Esophagus (tissue), 2 donors: ENCODE measurements around the gene USP17L20. TPM values are rescaled to one million over a fixed set of nuclear protein-coding genes. Genes with fewer than 3 reads are reported as not detected.
"Not testable (repeated sequence)": the region's sequence is repeated elsewhere in the genome, so short reads cannot be mapped to it uniquely, and the experiment has no call there.

ENCODE experiments used
- H3K27ac ChIP-seq, 2 donors: one replicate each; pipeline ENCODE4 v1.5.1; 2013; ENCODE audit warnings: low read depth in 2 of 2, mild to moderate bottlenecking in 2 of 2, inconsistent platforms in 1 of 2, low read length in 1 of 2, moderate library complexity in 1 of 2
- H3K27me3 ChIP-seq, 2 donors: one replicate each; pipeline ENCODE4 v1.6.1; 2013; ENCODE audit warnings: low read length in 2 of 2, control low read depth in 1 of 2, mild to moderate bottlenecking in 1 of 2; ENCODE audit not compliant: insufficient read depth in 2 of 2, control insufficient read depth in 1 of 2
- H3K36me3 ChIP-seq, 2 donors: one replicate each; pipeline ENCODE4 v1.6.1; 2013; ENCODE audit warnings: low read length in 1 of 2; ENCODE audit not compliant: control insufficient read depth in 2 of 2, insufficient read depth in 2 of 2
- H3K4me1 ChIP-seq, 2 donors: one replicate each; pipeline ENCODE4 v1.6.1; 2013; ENCODE audit warnings: low read length in 1 of 2; ENCODE audit not compliant: control insufficient read depth in 2 of 2, insufficient read depth in 2 of 2
- H3K4me3 ChIP-seq, 2 donors: one replicate each; pipeline ENCODE4 v1.5.1; 2013; ENCODE audit warnings: low read length in 2 of 2, mild to moderate bottlenecking in 2 of 2, low read depth in 1 of 2, moderate library complexity in 1 of 2
- H3K9me3 ChIP-seq, 2 donors: one replicate each; pipeline ENCODE4 v1.6.1; 2013; ENCODE audit warnings: mild to moderate bottlenecking in 2 of 2, low read depth in 1 of 2, low read length in 1 of 2, moderate library complexity in 1 of 2; ENCODE audit not compliant: control insufficient read depth in 2 of 2, insufficient read depth in 1 of 2
- WGBS, 2 donors: extraction: QIAGEN DNeasy Blood & Tissue Kit; methylation state at CpG; one replicate each; pipeline ENCODE4 v1.1.7; 2013; 5-methylcytosine and 5-hydroxymethylcytosine counted together
- polyA plus RNA-seq, 2 donors: library from polyadenylated mRNA; stranded (reverse); fragments of 200-250 nt; gene quantifications; one replicate each; pipeline ENCODE4 v1.2.3, GENCODE V29; 2013
- donor health status: healthy with polysubstance abuse.
- donor health status: Bipolar disorder and iron deficiency.

Gene USP17L20, protein sequence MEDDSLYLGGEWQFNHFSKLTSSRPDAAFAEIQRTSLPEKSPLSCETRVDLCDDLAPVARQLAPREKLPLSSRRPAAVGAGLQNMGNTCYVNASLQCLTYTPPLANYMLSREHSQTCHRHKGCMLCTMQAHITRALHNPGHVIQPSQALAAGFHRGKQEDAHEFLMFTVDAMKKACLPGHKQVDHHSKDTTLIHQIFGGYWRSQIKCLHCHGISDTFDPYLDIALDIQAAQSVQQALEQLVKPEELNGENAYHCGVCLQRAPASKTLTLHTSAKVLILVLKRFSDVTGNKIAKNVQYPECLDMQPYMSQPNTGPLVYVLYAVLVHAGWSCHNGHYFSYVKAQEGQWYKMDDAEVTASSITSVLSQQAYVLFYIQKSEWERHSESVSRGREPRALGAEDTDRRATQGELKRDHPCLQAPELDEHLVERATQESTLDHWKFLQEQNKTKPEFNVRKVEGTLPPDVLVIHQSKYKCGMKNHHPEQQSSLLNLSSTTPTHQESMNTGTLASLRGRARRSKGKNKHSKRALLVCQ
- not detected for polyA plus RNA-seq

DNA sequence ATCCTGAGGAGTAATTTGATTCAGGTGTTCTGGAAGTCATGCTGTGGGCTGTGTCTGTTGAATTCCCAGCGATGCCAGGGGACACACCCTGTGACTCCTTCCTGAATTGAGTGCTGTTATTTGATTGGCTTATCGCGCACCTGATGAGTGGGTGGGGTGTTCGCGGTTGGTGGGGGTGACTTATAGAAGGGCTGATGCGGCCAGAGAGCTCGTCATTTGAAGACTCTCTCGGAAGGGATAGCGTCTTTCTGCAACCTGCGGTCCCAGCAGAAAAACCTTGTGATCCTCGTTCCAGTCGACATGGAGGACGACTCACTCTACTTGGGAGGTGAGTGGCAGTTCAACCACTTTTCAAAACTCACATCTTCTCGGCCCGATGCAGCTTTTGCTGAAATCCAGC, at the start of gene USP17L20:
Gene USP17L20, plus strand, starts transcription at position 301 of the 400 bp plus-strand sequence. Its CDS starts 0 bp downstream, at position 301.
- not testable (repeated sequence) for H3K4me3 ChIP-seq, H3K27ac ChIP-seq, H3K9me3 ChIP-seq, H3K27me3 ChIP-seq, H3K36me3 ChIP-seq, H3K4me1 ChIP-seq
- WGBS, 2 donors = no CpG with 5 or more reads among the region's 15 CpGs

DNA sequence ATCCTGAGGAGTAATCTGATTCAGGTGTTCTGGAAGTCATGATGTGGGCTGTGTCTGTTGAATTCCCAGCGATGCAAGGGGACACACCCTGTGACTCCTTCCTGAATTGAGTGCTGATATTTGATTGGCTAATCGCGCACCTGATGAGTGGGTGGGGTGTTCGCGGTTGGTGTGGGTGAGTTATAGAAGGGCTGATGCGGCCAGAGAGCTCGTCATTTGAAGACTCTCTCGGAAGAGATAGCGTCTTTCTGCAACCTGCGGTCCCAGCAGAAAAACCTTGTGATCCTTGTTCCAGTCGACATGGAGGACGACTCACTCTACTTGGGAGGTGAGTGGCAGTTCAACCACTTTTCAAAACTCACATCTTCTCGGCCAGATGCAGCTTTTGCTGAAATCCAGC, 47.6 kb upstream of the USP17L20 start, which contains the start of gene USP17L10:
Gene USP17L10, plus strand, starts transcription at position 301 of the 400 bp plus-strand sequence. Its CDS starts 0 bp downstream, at position 301.
- H3K27ac ChIP-seq, H3K36me3 ChIP-seq, H3K4me1 ChIP-seq, H3K27me3 ChIP-seq, H3K4me3 ChIP-seq, H3K9me3 ChIP-seq: not testable (repeated sequence)
- 91% methylated on average over 12 of the region's 13 CpGs; no CpG with 5 or more reads in 1 of the 2 donors for WGBS, 2 donors

DNA sequence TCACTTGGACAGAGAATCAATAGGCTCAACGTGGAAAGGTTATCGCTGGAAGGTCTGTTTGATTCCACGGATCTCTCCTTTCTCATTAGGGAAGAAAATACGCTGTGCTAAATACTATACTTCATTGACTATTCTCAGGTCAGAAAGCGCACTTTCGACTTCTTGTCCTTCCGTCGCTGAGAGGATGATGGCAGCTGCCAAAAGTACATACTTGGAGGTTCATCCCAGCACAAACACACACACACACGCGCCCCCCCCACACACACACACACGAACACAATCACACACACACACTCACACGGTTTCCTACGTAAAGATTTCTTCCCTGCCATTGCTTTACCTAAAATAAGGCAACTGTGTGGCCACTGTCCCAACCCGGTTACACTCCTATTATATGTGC, 43.2 kb upstream of the USP17L20 start:
- H3K4me3 ChIP-seq, H3K9me3 ChIP-seq, H3K36me3 ChIP-seq, H3K4me1 ChIP-seq, H3K27me3 ChIP-seq, H3K27ac ChIP-seq: not testable (repeated sequence)
- WGBS, 2 donors = 72 to 82% methylated on average over 11 of the region's 14 CpGs

DNA sequence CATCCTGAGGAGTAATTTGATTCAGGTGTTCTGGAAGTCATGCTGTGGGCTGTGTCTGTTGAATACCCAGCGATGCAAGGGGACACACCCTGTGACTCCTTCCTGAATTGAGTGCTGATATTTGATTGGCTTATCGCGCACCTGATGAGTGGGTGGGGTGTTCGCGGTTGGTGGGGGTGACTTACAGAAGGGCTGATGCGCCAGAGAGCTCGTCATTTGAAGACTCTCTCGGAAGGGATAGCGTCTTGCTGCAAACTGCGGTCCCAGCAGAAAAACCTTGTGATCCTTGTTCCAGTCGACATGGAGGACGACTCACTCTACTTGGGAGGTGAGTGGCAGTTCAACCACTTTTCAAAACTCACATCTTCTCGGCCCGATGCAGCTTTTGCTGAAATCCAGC, 42.8 kb upstream of the USP17L20 start, which contains the start of gene USP17L11:
Gene USP17L11, plus strand, starts transcription at position 301 of the 400 bp plus-strand sequence. Its CDS starts 0 bp downstream, at position 301.
- WGBS, 2 donors = 93% methylated on average over 10 of the region's 14 CpGs; no CpG with 5 or more reads in 1 of the 2 donors
- H3K36me3 ChIP-seq, H3K4me3 ChIP-seq, H3K27me3 ChIP-seq, H3K4me1 ChIP-seq, H3K9me3 ChIP-seq, H3K27ac ChIP-seq: not testable (repeated sequence)

DNA sequence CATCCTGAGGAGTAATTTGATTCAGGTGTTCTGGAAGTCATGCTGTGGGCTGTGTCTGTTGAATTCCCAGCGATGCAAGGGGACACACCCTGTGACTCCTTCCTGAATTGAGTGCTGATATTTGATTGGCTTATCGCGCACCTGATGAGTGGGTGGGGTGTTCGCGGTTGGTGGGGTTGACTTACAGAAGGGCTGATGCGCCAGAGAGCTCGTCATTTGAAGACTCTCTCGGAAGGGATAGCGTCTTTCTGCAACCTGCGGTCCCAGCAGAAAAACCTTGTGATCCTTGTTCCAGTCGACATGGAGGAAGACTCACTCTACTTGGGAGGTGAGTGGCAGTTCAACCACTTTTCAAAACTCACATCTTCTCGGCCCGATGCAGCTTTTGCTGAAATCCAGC, 38.1 kb upstream of the USP17L20 start, which contains the start of gene USP17L12:
Gene USP17L12, plus strand, starts transcription at position 301 of the 400 bp plus-strand sequence. Its CDS starts 0 bp downstream, at position 301.
- not testable (repeated sequence) for H3K27ac ChIP-seq, H3K27me3 ChIP-seq, H3K36me3 ChIP-seq, H3K9me3 ChIP-seq, H3K4me1 ChIP-seq, H3K4me3 ChIP-seq
- no CpG with 5 or more reads among the region's 13 CpGs for WGBS, 2 donors

DNA sequence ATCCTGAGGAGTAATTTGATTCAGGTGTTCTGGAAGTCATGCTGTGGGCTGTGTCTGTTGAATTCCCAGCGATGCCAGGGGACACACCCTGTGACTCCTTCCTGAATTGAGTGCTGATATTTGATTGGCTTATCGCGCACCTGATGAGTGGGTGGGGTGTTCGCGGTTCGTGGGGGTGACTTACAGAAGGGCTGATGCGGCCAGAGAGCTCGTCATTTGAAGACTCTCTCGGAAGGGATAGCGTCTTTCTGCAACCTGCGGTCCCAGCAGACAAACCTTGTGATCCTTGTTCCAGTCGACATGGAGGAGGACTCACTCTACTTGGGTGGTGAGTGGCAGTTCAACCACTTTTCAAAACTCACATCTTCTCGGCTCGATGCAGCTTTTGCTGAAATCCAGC, 33.3 kb upstream of the USP17L20 start, which contains the start of gene USP17L13:
Gene USP17L13, plus strand, starts transcription at position 301 of the 400 bp plus-strand sequence. Its CDS starts 0 bp downstream, at position 301.
- WGBS, 2 donors = no CpG with 5 or more reads among the region's 14 CpGs
- H3K27me3 ChIP-seq, H3K9me3 ChIP-seq, H3K36me3 ChIP-seq, H3K4me3 ChIP-seq, H3K27ac ChIP-seq, H3K4me1 ChIP-seq: not testable (repeated sequence)

DNA sequence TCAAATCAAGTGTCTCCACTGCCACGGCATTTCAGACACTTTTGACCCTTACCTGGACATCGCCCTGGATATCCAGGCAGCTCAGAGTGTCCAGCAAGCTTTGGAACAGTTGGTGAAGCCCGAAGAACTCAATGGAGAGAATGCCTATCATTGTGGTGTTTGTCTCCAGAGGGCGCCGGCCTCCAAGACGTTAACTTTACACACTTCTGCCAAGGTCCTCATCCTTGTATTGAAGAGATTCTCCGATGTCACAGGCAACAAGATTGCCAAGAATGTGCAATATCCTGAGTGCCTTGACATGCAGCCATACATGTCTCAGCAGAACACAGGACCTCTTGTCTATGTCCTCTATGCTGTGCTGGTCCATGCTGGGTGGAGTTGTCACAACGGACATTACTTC, 27.7 kb upstream of the USP17L20 start:
- WGBS, 2 donors = 89 to 90% methylated on average over 4 to 6 of the region's 8 CpGs
- H3K4me3 ChIP-seq = not testable (repeated sequence)

DNA sequence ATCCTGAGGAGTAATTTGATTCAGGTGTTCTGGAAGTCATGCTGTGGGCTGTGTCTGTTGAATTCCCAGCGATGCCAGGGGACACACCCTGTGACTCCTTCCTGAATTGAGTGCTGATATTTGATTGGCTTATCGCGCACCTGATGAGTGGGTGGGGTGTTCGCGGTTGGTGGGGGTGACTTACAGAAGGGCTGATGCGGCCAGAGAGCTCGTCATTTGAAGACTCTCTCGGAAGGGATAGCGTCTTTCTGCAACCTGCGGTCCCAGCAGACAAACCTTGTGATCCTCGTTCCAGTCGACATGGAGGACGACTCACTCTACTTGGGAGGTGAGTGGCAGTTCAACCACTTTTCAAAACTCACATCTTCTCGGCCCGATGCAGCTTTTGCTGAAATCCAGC, 23.8 kb upstream of the USP17L20 start, which contains the start of gene USP17L15:
Gene USP17L15, plus strand, starts transcription at position 301 of the 400 bp plus-strand sequence. Its CDS starts 0 bp downstream, at position 301.
- H3K27me3 ChIP-seq, H3K4me3 ChIP-seq, H3K27ac ChIP-seq, H3K36me3 ChIP-seq, H3K4me1 ChIP-seq, H3K9me3 ChIP-seq: not testable (repeated sequence)
- no CpG with 5 or more reads among the region's 15 CpGs for WGBS, 2 donors

More for the DNA sequence above, 27.7 kb upstream of the USP17L20 start:
- H3K27me3 ChIP-seq, H3K9me3 ChIP-seq, H3K4me1 ChIP-seq, H3K36me3 ChIP-seq, H3K27ac ChIP-seq: not testable (repeated sequence)

DNA sequence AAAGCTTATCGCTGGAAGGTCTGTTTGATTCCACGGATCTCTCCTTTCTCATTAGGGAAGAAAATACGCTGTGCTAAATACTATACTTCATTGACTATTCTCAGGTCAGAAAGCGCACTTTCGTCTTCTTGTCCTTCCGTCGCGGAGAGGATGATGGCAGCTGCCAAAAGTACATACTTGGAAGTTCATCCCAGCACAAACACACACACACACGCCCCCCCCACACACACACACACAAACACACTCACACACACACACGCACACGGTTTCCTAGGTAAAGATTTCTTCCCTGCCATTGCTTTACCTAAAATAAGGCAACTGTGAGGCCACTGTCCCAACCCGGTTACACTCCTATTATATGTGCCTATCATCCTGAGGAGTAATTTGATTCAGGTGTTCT, 19.5 kb upstream of the USP17L20 start:
- H3K36me3 ChIP-seq, H3K27me3 ChIP-seq, H3K4me3 ChIP-seq, H3K9me3 ChIP-seq, H3K27ac ChIP-seq, H3K4me1 ChIP-seq: not testable (repeated sequence)
- 75 to 86% methylated on average over 8 to 11 of the region's 12 CpGs for WGBS, 2 donors
